OCI-LY1 (cell line): Measurements from ENCODE around the gene HSPH1.

Source experiments
- H2AFZ ChIP-seq: fragments of 200-600 bp; sonication (generic), shearing (Covaris generic); 2 replicates; pipeline ENCODE4 v1.6.0; 2014; ENCODE audit warnings: antibody characterized with exemption, mild to moderate bottlenecking, low read length
- H3F3A ChIP-seq: fragments of 200-600 bp; sonication (generic), shearing (Covaris generic); 2 replicates; pipeline ENCODE4 v1.6.0; 2014; ENCODE audit warnings: mild to moderate bottlenecking, antibody characterized with exemption, low read length, moderate library complexity; ENCODE audit not compliant: insufficient read depth
- H3K27ac ChIP-seq: fragments of 200-600 bp; sonication (generic); 2 replicates; pipeline ENCODE4 v1.5.1; 2014; ENCODE audit warnings: low read length, mixed run types, mild to moderate bottlenecking, low read depth; ENCODE audit not compliant: poor library complexity, severe bottlenecking
- H3K27me3 ChIP-seq: fragments of 200-600 bp; sonication (generic); 2 replicates; pipeline ENCODE4 v1.6.0; 2014; ENCODE audit warnings: antibody characterized with exemption, mild to moderate bottlenecking, low read length, moderate library complexity; ENCODE audit not compliant: insufficient read depth
- H3K36me3 ChIP-seq: fragments of 200-600 bp; sonication (generic); 2 replicates; pipeline ENCODE4 v1.6.1; 2014; ENCODE audit warnings: mild to moderate bottlenecking, antibody characterized with exemption, low read length, moderate library complexity, mixed read lengths; ENCODE audit not compliant: insufficient read depth
- H3K4me1 ChIP-seq: fragments of 200-600 bp; sonication (generic); 2 replicates; pipeline ENCODE4 v1.5.1; 2014; ENCODE audit warnings: mild to moderate bottlenecking, low read length, moderate library complexity; ENCODE audit not compliant: insufficient read depth, severe bottlenecking
- H3K4me2 ChIP-seq: fragments of 200-600 bp; sonication (generic), shearing (Covaris generic); 2 replicates; pipeline ENCODE4 v1.6.1; 2014; ENCODE audit warnings: low read length
- H3K4me3 ChIP-seq: fragments of 200-600 bp; sonication (generic); 2 replicates; pipeline ENCODE4 v1.5.1; 2014; ENCODE audit warnings: low read length, low read depth, mild to moderate bottlenecking, mixed read lengths; ENCODE audit not compliant: poor library complexity, severe bottlenecking
- H3K79me2 ChIP-seq: fragments of 200-600 bp; shearing (Covaris generic); 2 replicates; pipeline ENCODE4 v1.6.1; 2016; ENCODE audit warnings: mixed run types, low read length, mixed read lengths; ENCODE audit not compliant: insufficient read depth
- H3K9ac ChIP-seq: fragments of 200-600 bp; sonication (generic), shearing (Covaris generic); 2 replicates; pipeline ENCODE4 v1.6.1; 2014; ENCODE audit warnings: mild to moderate bottlenecking, low read length, mixed read lengths
- H3K9me2 ChIP-seq: fragments of 200-600 bp; sonication (generic), shearing (Covaris generic); 2 replicates; pipeline ENCODE4 v1.6.1; 2014; ENCODE audit warnings: low read depth, mild to moderate bottlenecking, low read length, mixed read lengths
- H3K9me3 ChIP-seq: fragments of 200-600 bp; shearing (Covaris generic); 2 replicates; pipeline ENCODE4 v1.6.1; 2014; ENCODE audit warnings: low read length, mixed read lengths
- H4K20me1 ChIP-seq: fragments of 200-600 bp; sonication (generic), shearing (Covaris generic); 2 replicates; pipeline ENCODE4 v1.6.0; 2016; ENCODE audit warnings: mild to moderate bottlenecking, low read length; ENCODE audit not compliant: insufficient read depth
- EZH2 ChIP-seq: fragments of 200-600 bp; sonication (generic), shearing (Covaris generic); IDR thresholded peaks from 2 replicates; pipeline ENCODE4 v1.8.0; 2017; ENCODE audit warnings: borderline replicate concordance, mixed run types, mild to moderate bottlenecking, antibody characterized with exemption, low read length, moderate library complexity, mixed read lengths
- TF ChIP-seq, protein P1 (sequence below): fragments of 200-600 bp; sonication (generic), shearing (Covaris generic); IDR thresholded peaks from 2 replicates; pipeline ENCODE4 v1.5.1; 2017; ENCODE audit warnings: mild to moderate bottlenecking, antibody characterized with exemption, low read length, moderate library complexity, mixed read lengths

Gene HSPH1

DNA sequence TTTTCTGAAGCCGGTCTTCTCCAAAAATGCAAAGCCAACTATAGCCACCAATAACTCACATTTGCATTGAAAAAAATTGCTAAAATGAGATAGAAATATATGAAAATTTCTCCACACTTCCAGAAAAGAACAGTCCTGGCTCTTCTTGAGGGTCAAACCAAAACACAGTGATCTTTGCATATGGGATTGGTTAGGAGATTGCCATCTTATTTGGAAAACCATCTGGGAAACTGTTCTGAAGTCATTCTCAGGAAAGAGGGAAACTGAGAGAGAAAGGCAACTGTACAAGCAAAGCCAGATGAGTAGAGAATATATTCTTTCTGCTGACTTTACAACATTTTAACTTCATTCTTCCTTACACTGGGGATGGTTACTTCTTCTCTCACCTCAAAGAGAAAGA is 54.6 kb downstream of the HSPH1 start:
- Histone ChIP-seq H3K9me2 (no peaks in the 10 kb centered on the region), H3K4me2 (no peak overlapping the region), H3K36me3 (no peaks in the 10 kb centered on the region), H3K27me3 (no peaks in the 10 kb centered on the region), H2AFZ (no peak overlapping the region), H3K9me3 (no peaks in the 10 kb centered on the region), H3K27ac (no peak overlapping the region), H4K20me1 (no peaks in the 10 kb centered on the region), H3K4me1 (no peaks in the 10 kb centered on the region), H3K79me2 (no peaks in the 10 kb centered on the region), H3K9ac (no peak overlapping the region), H3K4me3 (no peak overlapping the region), H3F3A (no peaks in the 10 kb centered on the region)
- no peak for TF ChIP-seq EZH2
- TF ChIP-seq, protein P1, sequence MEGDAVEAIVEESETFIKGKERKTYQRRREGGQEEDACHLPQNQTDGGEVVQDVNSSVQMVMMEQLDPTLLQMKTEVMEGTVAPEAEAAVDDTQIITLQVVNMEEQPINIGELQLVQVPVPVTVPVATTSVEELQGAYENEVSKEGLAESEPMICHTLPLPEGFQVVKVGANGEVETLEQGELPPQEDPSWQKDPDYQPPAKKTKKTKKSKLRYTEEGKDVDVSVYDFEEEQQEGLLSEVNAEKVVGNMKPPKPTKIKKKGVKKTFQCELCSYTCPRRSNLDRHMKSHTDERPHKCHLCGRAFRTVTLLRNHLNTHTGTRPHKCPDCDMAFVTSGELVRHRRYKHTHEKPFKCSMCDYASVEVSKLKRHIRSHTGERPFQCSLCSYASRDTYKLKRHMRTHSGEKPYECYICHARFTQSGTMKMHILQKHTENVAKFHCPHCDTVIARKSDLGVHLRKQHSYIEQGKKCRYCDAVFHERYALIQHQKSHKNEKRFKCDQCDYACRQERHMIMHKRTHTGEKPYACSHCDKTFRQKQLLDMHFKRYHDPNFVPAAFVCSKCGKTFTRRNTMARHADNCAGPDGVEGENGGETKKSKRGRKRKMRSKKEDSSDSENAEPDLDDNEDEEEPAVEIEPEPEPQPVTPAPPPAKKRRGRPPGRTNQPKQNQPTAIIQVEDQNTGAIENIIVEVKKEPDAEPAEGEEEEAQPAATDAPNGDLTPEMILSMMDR: no peak

DNA sequence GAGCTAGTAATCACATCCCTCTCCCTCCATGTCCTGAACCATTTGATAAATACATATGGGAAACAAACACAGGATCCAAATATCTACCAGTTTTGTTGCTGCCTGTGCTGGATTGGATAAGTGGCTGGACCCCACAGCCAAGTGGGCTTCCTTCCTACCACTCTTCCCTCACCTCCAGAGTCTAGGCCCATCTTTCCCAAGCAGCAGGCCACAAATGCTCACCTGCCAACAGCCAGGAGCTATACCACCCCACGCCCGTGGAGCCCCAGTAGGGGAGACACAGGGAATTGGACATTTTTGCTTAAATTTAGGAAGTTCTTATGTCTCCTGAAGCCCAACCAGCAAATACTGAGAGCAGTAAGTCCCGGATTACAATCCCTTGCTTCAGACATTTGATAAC is 55.8 kb downstream of the HSPH1 start:
- H3K9me2 ChIP-seq: no peaks in the 10 kb centered on the region
- no peak overlapping the region for H3K27ac ChIP-seq
- H3K9ac ChIP-seq: no peak overlapping the region
- H3F3A ChIP-seq: no peaks in the 10 kb centered on the region
- no peaks in the 10 kb centered on the region for H3K27me3 ChIP-seq
- H4K20me1 ChIP-seq: no peaks in the 10 kb centered on the region
- H3K4me1 ChIP-seq: no peaks in the 10 kb centered on the region
- TF ChIP-seq EZH2: no peak
- TF ChIP-seq, protein P1: no peak
- H3K4me3 ChIP-seq: no peak overlapping the region
- no peaks in the 10 kb centered on the region for H3K79me2 ChIP-seq
- H3K9me3 ChIP-seq: no peaks in the 10 kb centered on the region
- H3K4me2 ChIP-seq: no peak overlapping the region
- no peaks in the 10 kb centered on the region for H3K36me3 ChIP-seq
- no peak overlapping the region for H2AFZ ChIP-seq

DNA sequence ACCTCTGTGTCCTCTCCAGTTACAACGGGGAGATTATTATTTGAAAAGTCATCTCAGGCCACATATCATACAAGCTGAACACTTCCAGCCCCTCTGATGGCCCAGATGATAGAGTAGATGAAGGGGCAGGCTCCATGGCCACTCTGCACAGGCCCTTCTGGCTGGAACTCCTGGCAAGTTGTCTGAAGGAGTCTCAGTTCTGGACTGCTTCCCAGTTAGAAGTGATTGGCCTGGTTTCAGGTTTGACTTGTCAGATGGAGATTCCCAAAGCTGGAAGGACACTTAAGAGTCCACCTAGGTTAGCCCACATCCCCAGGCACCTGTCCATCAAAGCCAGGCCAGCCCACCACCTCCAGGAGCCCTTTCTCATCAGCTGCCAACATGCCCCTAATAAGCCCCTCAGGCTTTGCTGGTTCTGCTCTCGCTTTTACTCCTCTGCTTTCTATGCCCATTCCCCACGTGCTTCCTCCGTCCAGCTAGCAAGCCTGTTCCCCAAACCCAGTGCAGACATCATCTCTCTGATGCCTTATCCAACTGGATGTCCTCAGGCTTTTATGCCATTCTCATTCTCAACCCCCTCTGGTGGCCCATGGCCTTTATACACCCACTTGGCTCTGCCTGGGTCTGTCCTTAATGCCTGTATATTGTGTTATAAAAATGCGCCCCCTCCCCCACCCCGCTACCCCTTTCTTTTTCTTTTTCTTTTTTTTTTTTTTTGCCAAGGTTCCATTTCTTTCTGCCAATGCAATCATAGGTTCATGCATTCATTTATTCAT is 56.5 kb downstream of the HSPH1 start:
- no peaks in the 10 kb centered on the region for H3K36me3 ChIP-seq
- no peaks in the 10 kb centered on the region for H3K27me3 ChIP-seq
- no peak overlapping the region for H3K4me2 ChIP-seq
- no peak overlapping the region for H3K27ac ChIP-seq
- TF ChIP-seq, protein P1: no peak
- no peak for TF ChIP-seq EZH2
- no peaks in the 10 kb centered on the region for H3K79me2 ChIP-seq
- no peak overlapping the region for H3K4me3 ChIP-seq
- no peaks in the 10 kb centered on the region for H3F3A ChIP-seq
- no peak overlapping the region for H3K9ac ChIP-seq
- H4K20me1 ChIP-seq: no peaks in the 10 kb centered on the region
- H3K9me3 ChIP-seq: no peaks in the 10 kb centered on the region
- H2AFZ ChIP-seq: no peak overlapping the region
- no peaks in the 10 kb centered on the region for H3K9me2 ChIP-seq
- no peaks in the 10 kb centered on the region for H3K4me1 ChIP-seq
